Keratinocyte (primary cell): ENCODE data around the gene FGF4.

Experiments
- EZH2 ChIP-seq: IDR thresholded peaks from one replicate; pipeline ENCODE4 v1.6.1; 2012; ENCODE audit warnings: inconsistent platforms, mild to moderate bottlenecking, low read length, moderate library complexity
- TF ChIP-seq, protein P1 (sequence below), 3 experiments: IDR thresholded peaks in 1 of 3; conservative IDR thresholded peaks in 1 of 3; optimal IDR thresholded peaks in 1 of 3; 2 replicates in 2 of 3; 3 replicates in 1 of 3; pipeline versions ENCODE3 to v1.5.1; 2011; ENCODE audit warnings: low read length in 3 of 3, mild to moderate bottlenecking in 3 of 3, moderate library complexity in 2 of 3, control low read depth in 1 of 3, inconsistent platforms in 1 of 3; ENCODE audit not compliant: insufficient read depth in 2 of 3; ENCODE audit errors: extremely low read depth in 1 of 3

DNA sequence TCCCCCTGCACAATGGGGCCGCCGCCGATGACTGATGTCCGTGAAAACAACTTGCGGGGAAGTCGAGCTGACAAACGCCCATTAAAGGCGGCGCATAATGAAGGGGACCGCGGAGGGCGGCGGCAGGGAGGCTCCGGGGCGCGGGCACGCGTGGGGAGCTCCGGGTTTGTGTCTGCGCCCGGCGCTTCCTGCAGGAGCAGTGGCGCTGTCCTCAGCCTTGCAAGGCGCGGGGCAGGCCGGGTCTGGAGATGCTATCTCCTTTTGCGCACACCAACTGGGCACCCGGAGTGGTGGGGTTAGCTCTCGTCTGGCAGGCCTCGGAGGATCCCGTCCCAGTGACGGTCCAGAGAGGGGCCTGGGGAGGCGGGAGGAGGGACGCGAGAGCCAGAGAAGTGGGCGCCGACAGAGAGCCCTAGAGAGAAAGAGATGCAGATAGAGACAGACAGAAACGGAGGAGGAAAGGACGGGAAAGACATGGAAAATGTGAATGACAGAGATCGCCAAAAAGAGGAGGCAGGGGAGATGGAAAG lies 44.5 kb upstream of the FGF4 start:
- TF ChIP-seq, protein P1, sequence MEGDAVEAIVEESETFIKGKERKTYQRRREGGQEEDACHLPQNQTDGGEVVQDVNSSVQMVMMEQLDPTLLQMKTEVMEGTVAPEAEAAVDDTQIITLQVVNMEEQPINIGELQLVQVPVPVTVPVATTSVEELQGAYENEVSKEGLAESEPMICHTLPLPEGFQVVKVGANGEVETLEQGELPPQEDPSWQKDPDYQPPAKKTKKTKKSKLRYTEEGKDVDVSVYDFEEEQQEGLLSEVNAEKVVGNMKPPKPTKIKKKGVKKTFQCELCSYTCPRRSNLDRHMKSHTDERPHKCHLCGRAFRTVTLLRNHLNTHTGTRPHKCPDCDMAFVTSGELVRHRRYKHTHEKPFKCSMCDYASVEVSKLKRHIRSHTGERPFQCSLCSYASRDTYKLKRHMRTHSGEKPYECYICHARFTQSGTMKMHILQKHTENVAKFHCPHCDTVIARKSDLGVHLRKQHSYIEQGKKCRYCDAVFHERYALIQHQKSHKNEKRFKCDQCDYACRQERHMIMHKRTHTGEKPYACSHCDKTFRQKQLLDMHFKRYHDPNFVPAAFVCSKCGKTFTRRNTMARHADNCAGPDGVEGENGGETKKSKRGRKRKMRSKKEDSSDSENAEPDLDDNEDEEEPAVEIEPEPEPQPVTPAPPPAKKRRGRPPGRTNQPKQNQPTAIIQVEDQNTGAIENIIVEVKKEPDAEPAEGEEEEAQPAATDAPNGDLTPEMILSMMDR (optimal IDR thresholded peaks at IDR 0.05 in 1 of 3, IDR thresholded peaks at IDR 0.05 in 1 of 3, conservative IDR thresholded peaks at IDR 0.05 in 1 of 3; ENCODE audit: extremely low read depth in 1 of 3, insufficient read depth in 2 of 3, low read length in 3 of 3) = no peak
- TF ChIP-seq EZH2 = peak; percentile 91
